Measurements from ENCODE around the gene TEAD2.

DNA sequence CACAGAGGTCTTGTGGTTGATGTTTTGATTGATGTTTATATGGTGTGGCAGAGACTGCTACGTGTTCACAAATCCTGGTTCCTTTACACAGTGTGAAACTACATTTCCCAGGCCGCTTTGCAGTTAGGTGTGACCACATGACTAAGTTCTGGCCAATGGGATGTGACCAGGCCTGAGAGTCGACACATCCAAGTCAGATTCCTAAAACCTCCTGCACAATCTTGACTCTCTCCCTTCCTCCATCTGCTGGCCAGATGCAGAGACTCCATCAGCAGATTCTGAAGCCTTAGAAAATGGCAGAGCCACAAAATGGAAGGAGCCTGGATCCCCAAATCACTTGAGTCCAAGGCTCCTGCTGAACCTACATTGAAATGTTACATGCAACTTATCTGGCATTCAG lies 14.4 kb downstream of the TEAD2 start:
- TF ChIP-seq, protein P1, sequence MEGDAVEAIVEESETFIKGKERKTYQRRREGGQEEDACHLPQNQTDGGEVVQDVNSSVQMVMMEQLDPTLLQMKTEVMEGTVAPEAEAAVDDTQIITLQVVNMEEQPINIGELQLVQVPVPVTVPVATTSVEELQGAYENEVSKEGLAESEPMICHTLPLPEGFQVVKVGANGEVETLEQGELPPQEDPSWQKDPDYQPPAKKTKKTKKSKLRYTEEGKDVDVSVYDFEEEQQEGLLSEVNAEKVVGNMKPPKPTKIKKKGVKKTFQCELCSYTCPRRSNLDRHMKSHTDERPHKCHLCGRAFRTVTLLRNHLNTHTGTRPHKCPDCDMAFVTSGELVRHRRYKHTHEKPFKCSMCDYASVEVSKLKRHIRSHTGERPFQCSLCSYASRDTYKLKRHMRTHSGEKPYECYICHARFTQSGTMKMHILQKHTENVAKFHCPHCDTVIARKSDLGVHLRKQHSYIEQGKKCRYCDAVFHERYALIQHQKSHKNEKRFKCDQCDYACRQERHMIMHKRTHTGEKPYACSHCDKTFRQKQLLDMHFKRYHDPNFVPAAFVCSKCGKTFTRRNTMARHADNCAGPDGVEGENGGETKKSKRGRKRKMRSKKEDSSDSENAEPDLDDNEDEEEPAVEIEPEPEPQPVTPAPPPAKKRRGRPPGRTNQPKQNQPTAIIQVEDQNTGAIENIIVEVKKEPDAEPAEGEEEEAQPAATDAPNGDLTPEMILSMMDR (IDR thresholded peaks at IDR 0.05), result peak in 1 of 6 experiments; percentile 7
- no peak for TF ChIP-seq POLR2A (IDR thresholded peaks at IDR 0.05)

All from adrenal gland (tissue), 5 donors.